ENCODE measurements around the gene TEDC2. TPM values are rescaled to one million over a fixed set of nuclear protein-coding genes. Genes with fewer than 3 reads are reported as not detected.

Gene TEDC2
- polyA plus RNA-seq, 1 of the 3 experiments (the other 2 are of a cell fraction): 15.6 TPM

- no peak overlapping the region for H3K4me3 ChIP-seq (ENCODE audit: low read depth in 2 of 2, low read length in 1 of 2)
- ChIA-PET POLR2A (interaction anchor here (0.6 kb wide), 1 partner anchor 1083 kb away, joined by 4 read pairs; no protein-coding TSS in a partner anchor), CTCF (interaction anchor here (0.6 to 0.7 kb wide), 2 partner anchors 35 to 44 kb away, joined by 3 read pairs; no protein-coding TSS in a partner anchor)
- H3F3A ChIP-seq (replicated peaks; ENCODE audit: insufficient read depth): peaks cover 13% of the 10 kb centered on the region
- H3K4me2 ChIP-seq: no peak overlapping the region
- no peaks in the 10 kb centered on the region for H3K9me3 ChIP-seq
- WGBS (ENCODE audit: low lambda C conversion rate): 87% methylated on average over 7 of the region's 12 CpGs
- DNase-seq: no peak
- peaks cover 11 to 48% of the 10 kb centered on the region in 2 experiments for H3K4me1 ChIP-seq (ENCODE audit: control insufficient read depth in 1 of 2, insufficient read depth in 2 of 2, low read depth in 1 of 2, low read length in 1 of 2)
- no peaks in the 10 kb centered on the region for H4K20me1 ChIP-seq (ENCODE audit: insufficient read depth)
- no peaks in the 10 kb centered on the region for H3K9me2 ChIP-seq
- H3K27me3 ChIP-seq (ENCODE audit: insufficient read depth): no peaks in the 10 kb centered on the region
- no peak overlapping the region for H3K9ac ChIP-seq
- no peaks in the 10 kb centered on the region for H3K36me3 ChIP-seq (replicated peaks in 1 of 2; ENCODE audit: control insufficient read depth in 1 of 2, insufficient read depth in 2 of 2, low read length in 1 of 2)
- H3K79me2 ChIP-seq (ENCODE audit: insufficient read depth): peaks cover 8% of the 10 kb centered on the region; the same call in 1 of the 2 replicates
- H3K27ac ChIP-seq (ENCODE audit: low read depth in 2 of 2, low read length in 1 of 2): no peak overlapping the region
- H2AFZ ChIP-seq (ENCODE audit: low read depth): no peak overlapping the region
- TF ChIP-seq RAD21 (IDR thresholded peaks at IDR 0.05; ENCODE audit: low read length) (peak; percentile 28; the same call in 1 of the 2 replicates), RXRA (IDR thresholded peaks at IDR 0.05; ENCODE audit: borderline replicate concordance, low read depth) (no peak), POLR2AphosphoS5 (IDR thresholded peaks at IDR 0.05; ENCODE audit: low read depth, low read length) (0 out of 2 replicates have a peak, but pooled peaks have one; percentile 8), CTCF (IDR thresholded peaks at IDR 0.05) (peak; percentile 44), JUND (IDR thresholded peaks at IDR 0.05) (no peak)
Observed at GRCh38 chr16:2465653-2466415, 5.9 kb downstream of the TEDC2 start.

DNA sequence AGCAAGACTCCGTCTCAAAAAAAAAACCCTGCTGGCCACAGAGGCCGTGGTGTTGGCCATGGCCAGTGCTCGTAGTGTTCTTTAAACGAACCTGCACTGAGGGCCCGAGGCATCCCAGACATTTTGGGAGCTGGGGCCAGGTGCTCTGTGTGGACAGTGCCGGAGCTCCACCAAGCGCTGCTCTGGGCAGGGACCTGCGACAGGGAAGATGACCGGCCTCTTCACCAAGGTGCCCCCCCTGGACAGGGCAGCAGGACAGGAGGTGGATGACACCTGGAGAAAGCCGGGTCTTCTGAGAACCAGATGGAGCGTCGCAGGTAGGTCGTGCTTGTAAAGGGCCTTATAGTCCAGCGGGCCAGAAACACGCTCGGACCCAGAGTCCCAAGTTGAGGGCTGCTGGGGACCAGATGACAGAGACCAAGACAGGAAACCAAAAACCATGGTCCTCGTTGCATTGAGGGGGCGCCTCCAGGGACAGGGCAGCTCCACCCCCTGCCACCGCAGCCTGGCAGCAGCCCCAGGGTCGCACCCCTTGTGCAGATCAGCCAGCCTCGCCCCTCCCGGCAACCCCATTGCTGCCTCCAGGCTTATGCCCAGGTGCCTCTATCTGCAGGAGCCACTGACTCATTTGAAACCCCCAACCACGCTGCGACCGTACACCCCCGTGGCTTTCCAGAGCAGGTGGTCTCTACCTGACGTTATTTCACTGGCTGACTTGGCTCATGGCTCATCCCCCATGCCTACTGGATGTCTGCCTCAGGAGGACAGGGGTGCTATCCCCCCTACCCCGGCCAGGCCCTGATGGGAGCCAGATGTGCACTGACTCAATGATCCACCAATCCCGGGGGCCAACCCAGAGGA lies 7.0 kb downstream of the TEDC2 start:
- Histone ChIP-seq H2AFZ (ENCODE audit: low read depth) (no peak overlapping the region), H3K4me2 (peak overlapping the region; percentile 87), H3K9ac (no peak overlapping the region), H3K27me3 (ENCODE audit: insufficient read depth) (no peaks in the 10 kb centered on the region), H3K36me3 (replicated peaks in 1 of 2; ENCODE audit: control insufficient read depth in 1 of 2, insufficient read depth in 2 of 2, low read length in 1 of 2) (no peaks in the 10 kb centered on the region), H3K27ac (ENCODE audit: low read depth in 2 of 2, low read length in 1 of 2) (peak overlapping the region in 1 of 2 experiments; percentile 97; a peak in 2 of 4 replicates), H3K79me2 (ENCODE audit: insufficient read depth) (no peaks in the 10 kb centered on the region), H3K9me2 (no peaks in the 10 kb centered on the region), H3F3A (replicated peaks; ENCODE audit: insufficient read depth) (peaks cover 13% of the 10 kb centered on the region), H4K20me1 (ENCODE audit: insufficient read depth) (no peaks in the 10 kb centered on the region), H3K9me3 (no peaks in the 10 kb centered on the region), H3K4me3 (ENCODE audit: low read depth in 2 of 2, low read length in 1 of 2) (peak overlapping the region in 1 of 2 experiments; percentile 51; a peak in 1 of 4 replicates), H3K4me1 (ENCODE audit: control insufficient read depth in 1 of 2, insufficient read depth in 2 of 2, low read depth in 1 of 2, low read length in 1 of 2) (peaks cover 6 to 47% of the 10 kb centered on the region in 2 experiments; a peak in 3 of 4 replicates)
- ChIA-PET POLR2A (interaction anchor here (0.6 to 4.3 kb wide), 4 partner anchors 11 to 1084 kb away, joined by 3 to 19 read pairs (median 5); no protein-coding TSS in a partner anchor), CTCF (interaction anchor here (0.6 to 3.6 kb wide), 5 partner anchors 11 to 654 kb away, joined by 3 to 19 read pairs (median 4); no protein-coding TSS in a partner anchor)
- WGBS (ENCODE audit: low lambda C conversion rate): 89% methylated on average over 19 of the region's 29 CpGs
- DNase-seq: no peak
- TF ChIP-seq RXRA (IDR thresholded peaks at IDR 0.05; ENCODE audit: borderline replicate concordance, low read depth) (no peak), TCF12 (IDR thresholded peaks at IDR 0.05) (peak; percentile 9; the same call in 1 of the 2 replicates)
